Fibroblast of mammary gland (primary cell): ENCODE data around the gene ACKR3.

ENCODE experiments used
- DNase-seq: peaks from one replicate; pipeline ENCODE4 v3.0.0-alpha.2; 2010; ENCODE audit warnings: low read depth
- H3K4me3 ChIP-seq: 2 replicates; pipeline ENCODE4 v1.5.1; 2011; ENCODE audit warnings: low read depth, mild to moderate bottlenecking, low read length, moderate library complexity; ENCODE audit not compliant: control insufficient read depth
- TF ChIP-seq, protein P1 (sequence below): conservative IDR thresholded peaks from 2 replicates; pipeline ENCODE4 v1.5.1; 2011; ENCODE audit warnings: low read depth, low read length, inconsistent platforms; ENCODE audit not compliant: control insufficient read depth, insufficient read depth

Gene ACKR3

DNA sequence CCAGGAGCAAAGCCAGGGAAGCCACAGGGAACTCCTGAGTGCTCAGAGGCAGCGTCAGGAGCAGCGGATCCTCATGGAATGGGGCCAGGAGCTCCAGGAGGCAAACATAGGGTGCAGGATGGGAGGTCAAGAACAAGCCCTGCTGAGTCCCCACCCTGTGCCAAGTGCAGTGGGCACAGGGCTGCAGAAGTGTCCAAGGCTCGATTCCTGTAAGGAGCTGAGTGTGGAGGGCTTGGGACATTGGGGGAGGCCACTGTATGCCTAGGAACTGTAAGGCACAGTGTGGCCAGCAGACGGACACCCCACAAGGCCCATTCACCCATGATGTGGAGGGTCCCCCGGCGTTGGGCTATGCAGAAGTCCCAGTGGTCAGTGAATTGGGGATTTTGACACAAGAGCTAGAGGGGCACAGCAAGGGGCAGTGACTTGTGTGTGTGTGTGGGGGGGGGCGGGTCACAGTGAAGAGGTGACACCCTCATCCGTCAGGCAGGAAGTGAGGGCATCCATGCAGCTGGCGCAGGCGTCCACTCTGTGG, 55.6 kb downstream of the ACKR3 start:
- no peak overlapping the region for H3K4me3 ChIP-seq

DNA sequence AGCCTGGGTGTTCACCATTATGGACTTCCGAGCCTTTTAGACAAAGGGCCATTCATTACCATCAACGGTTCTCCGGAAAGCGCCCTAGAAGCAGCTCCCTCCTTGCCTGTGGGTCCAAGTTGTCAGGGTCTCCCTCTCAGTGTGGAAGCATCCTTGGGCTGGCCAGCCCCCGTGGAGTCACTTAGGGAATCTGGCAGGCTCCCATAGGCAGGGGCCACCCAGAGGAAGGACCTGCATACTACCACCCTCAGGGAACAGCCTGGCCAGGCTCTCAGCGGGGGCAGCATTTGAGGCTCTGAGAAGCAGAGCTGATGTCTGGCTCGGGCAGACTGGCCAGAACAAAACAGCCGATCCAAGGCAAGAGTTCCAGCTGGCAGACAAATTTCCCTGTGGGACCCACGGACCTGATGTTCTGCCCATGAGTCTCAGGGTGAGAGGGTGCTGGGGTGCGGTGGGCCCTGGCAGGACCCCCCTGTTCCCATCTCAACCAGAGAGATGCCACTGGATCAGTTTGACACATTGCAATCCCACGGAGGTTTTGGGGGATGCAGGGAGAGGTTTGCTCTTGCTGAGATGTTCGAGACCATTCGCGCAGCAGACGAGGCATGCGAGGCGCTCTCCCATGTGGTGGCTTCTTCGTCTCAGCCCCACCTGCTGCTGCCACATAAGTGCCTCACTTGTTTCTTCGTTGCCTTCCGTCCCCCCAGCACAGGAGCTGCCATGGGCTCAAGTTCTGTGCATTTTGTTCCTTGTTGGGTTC, 56.9 kb downstream of the ACKR3 start:
- no peak for DNase-seq
- TF ChIP-seq, protein P1, sequence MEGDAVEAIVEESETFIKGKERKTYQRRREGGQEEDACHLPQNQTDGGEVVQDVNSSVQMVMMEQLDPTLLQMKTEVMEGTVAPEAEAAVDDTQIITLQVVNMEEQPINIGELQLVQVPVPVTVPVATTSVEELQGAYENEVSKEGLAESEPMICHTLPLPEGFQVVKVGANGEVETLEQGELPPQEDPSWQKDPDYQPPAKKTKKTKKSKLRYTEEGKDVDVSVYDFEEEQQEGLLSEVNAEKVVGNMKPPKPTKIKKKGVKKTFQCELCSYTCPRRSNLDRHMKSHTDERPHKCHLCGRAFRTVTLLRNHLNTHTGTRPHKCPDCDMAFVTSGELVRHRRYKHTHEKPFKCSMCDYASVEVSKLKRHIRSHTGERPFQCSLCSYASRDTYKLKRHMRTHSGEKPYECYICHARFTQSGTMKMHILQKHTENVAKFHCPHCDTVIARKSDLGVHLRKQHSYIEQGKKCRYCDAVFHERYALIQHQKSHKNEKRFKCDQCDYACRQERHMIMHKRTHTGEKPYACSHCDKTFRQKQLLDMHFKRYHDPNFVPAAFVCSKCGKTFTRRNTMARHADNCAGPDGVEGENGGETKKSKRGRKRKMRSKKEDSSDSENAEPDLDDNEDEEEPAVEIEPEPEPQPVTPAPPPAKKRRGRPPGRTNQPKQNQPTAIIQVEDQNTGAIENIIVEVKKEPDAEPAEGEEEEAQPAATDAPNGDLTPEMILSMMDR, result no peak

More for the DNA sequence above, 55.6 kb downstream of the ACKR3 start:
- DNase-seq, result no peak
- TF ChIP-seq, protein P1, result no peak

DNA sequence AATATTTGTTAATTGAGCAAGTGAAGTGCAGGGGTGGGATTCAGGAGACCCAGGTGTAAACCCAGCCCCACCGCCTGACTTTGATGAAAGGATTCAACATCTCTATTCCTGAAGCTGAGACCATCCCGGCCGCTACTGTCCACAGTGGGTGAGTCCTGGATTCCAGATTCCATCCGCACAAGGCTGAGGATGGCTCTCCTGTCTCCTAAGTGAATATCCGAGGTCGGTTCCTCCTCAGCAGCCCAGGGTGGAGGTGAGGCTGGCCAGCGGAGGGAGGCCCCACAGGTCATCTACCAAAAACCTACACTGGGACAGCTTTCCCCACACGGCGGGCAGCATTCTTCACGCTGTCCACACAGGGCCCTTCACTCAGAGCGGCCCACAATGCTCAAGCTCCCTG, 57.6 kb downstream of the ACKR3 start:
- TF ChIP-seq, protein P1, result no peak
- no peak for DNase-seq
- H3K4me3 ChIP-seq, result no peak overlapping the region

More for the DNA sequence above, 56.9 kb downstream of the ACKR3 start:
- H3K4me3 ChIP-seq, result no peak overlapping the region

DNA sequence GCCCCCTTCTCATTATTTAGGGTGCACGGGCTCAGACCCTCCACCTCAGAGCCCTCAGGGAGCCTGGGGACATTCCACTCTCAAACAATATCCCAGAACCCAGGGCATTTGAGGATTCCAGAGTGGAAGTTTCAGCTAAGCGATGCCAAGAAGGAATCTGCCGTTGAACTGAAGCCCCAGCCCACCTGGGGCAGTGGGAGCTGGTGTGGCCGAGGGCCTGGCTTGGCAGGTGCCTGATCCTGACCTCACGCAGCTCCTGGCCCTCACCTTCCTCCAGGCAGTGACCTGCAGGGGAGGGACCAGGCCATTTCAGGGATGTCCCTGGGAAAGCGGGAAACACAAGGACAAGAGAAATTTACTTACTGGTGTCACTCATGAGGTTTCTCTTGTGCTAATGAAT, 58.2 kb downstream of the ACKR3 start:
- TF ChIP-seq, protein P1, result no peak
- no peak overlapping the region for H3K4me3 ChIP-seq
- DNase-seq, result no peak

DNA sequence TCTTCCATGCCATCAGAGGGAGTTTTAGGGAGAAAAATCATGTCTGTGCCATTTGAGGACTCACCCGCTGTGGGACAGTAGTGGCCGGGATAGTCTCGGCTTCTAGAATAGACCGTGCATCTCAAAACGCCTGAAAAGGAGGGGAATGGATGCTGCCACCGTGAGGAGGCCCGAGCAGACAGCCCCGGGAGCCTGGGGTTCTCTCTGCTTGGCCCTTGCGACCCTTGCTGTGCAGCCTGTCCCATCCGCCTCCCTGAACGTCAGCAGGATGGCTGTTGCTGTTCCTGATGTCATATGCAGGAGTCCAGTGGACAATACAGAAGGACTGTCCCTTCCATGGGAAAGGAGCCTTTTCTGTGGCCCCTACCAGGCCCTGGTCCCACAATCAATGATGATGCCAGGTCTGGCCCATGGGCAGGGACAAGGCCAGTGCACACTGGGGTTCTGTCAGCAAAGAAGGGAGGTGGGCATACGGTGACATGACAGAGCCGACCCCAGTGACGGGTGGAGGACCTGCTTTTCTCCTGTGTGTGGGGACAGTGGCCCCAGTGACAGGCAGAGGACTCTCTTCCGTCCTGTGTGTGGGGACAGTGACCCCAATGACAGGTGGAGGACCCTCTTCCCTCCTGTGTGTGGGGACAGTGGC, 58.8 kb downstream of the ACKR3 start:
- DNase-seq, result no peak
- TF ChIP-seq, protein P1, result no peak
- H3K4me3 ChIP-seq, result no peak overlapping the region

DNA sequence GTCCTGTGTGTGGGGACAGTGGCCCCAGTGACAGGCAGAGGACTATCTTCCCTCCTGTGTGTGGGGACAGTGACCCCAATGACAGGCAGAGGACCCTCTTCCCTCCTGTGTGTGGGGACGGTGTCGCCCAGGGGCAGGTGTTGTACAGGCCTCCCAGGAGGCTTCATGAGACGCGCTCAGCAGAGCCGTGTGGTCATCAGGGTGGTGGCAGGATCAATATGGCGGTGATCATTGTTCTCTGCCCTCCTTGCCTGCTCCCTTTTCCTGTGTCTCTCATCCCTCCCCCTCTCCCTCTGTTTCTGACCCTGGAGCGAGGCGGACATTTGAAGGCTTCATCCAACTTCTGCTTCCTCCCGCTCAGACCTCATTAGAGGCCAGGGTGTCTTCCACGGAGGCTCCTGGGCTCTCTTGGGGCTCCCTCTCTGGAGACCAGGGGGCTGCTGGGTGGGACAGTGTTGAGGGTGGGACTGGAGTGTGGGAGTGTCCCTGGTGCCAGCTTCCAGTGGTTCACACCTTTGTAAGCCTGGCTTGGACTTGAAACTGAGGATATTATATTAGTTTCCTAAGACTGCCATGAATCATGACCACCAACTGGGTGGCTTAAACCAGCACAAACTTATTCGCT, 59.5 kb downstream of the ACKR3 start:
- H3K4me3 ChIP-seq, result no peak overlapping the region
- TF ChIP-seq, protein P1, result no peak
- no peak for DNase-seq
